Type B pancreatic cell (in vitro differentiated cells): ENCODE results near the gene RSRC1. TPM values are rescaled to one million over a fixed set of nuclear protein-coding genes. Genes with fewer than 3 reads are reported as not detected.

ENCODE experiments used
- DNase-seq: peaks from one replicate; pipeline ENCODE4 v3.0.0; 2021; ENCODE audit warnings: mixed read lengths; ENCODE audit not compliant: unreplicated experiment; ENCODE audit errors: extremely low spot score
- H3K27ac Mint-ChIP-seq: 2 replicates; pipeline ENCODE4 v1.8.0; 2021; ENCODE audit warnings: mild to moderate bottlenecking, mixed read lengths
- H3K27me3 Mint-ChIP-seq: 2 replicates; pipeline ENCODE4 v1.8.0; 2021; ENCODE audit warnings: mixed read lengths
- H3K36me3 Mint-ChIP-seq: 2 replicates; pipeline ENCODE4 v1.8.0; 2021; ENCODE audit warnings: mixed read lengths
- H3K4me1 Mint-ChIP-seq: one replicate; pipeline ENCODE4 v1.8.0; 2021; ENCODE audit warnings: mixed read lengths; ENCODE audit not compliant: unreplicated experiment
- H3K4me3 Mint-ChIP-seq: 2 replicates; pipeline ENCODE4 v1.8.0; 2021; ENCODE audit warnings: mild to moderate bottlenecking, mixed read lengths
- H3K9me3 Mint-ChIP-seq: 2 replicates; pipeline ENCODE4 v1.8.0; 2021; ENCODE audit warnings: mixed read lengths
- CTCF ChIP-seq: fragments of 200-600 bp; sonication (generic); conservative IDR thresholded peaks from 2 replicates; pipeline ENCODE4 v1.5.0; 2021; ENCODE audit warnings: antibody characterized with exemption, mild to moderate bottlenecking
- total RNA-seq: library from RNA; stranded (reverse); gene quantifications from 2 replicates; pipeline ENCODE4 v1.2.1, GENCODE V29; 2021; ENCODE audit warnings: low replicate concordance

Gene RSRC1
- total RNA-seq, 1 donor from 2014 or later: 34.6 TPM

- no peak for TF ChIP-seq CTCF
- no peak overlapping the region for H3K27ac Mint-ChIP-seq
- H3K27me3 Mint-ChIP-seq: peaks cover 52% of the 10 kb centered on the region
- H3K9me3 Mint-ChIP-seq: no peaks in the 10 kb centered on the region
- no peaks in the 10 kb centered on the region for H3K36me3 Mint-ChIP-seq
- no peaks in the 10 kb centered on the region for H3K4me1 Mint-ChIP-seq
- DNase-seq: no peak
- no peak overlapping the region for H3K4me3 Mint-ChIP-seq
These were observed 25.2 kb upstream of the RSRC1 start for GRCh38 chr3:158084651-158085050.

GRCh38 chr3:158085358-158085757 lies 24.5 kb upstream of the RSRC1 start:
- Mint-ChIP-seq H3K4me3 (no peak overlapping the region), H3K4me1 (no peaks in the 10 kb centered on the region), H3K27ac (no peak overlapping the region), H3K36me3 (no peaks in the 10 kb centered on the region), H3K9me3 (no peaks in the 10 kb centered on the region), H3K27me3 (peaks cover 58% of the 10 kb centered on the region)
- no peak for DNase-seq
- no peak for TF ChIP-seq CTCF

- H3K4me1 Mint-ChIP-seq: no peaks in the 10 kb centered on the region
- no peaks in the 10 kb centered on the region for H3K36me3 Mint-ChIP-seq
- no peaks in the 10 kb centered on the region for H3K9me3 Mint-ChIP-seq
- H3K27ac Mint-ChIP-seq: no peak overlapping the region
- DNase-seq: no peak
- TF ChIP-seq CTCF: no peak
- peaks cover 60% of the 10 kb centered on the region for H3K27me3 Mint-ChIP-seq
- H3K4me3 Mint-ChIP-seq: no peak overlapping the region
These were observed 24.0 kb upstream of the RSRC1 start for GRCh38 chr3:158085931-158086330.

- H3K4me1 Mint-ChIP-seq: no peaks in the 10 kb centered on the region
- no peak overlapping the region for H3K4me3 Mint-ChIP-seq
- no peak for DNase-seq
- no peak for TF ChIP-seq CTCF
- H3K36me3 Mint-ChIP-seq: no peaks in the 10 kb centered on the region
- no peak overlapping the region for H3K27ac Mint-ChIP-seq
- peaks cover 60% of the 10 kb centered on the region for H3K27me3 Mint-ChIP-seq
- no peaks in the 10 kb centered on the region for H3K9me3 Mint-ChIP-seq
These were observed 23.5 kb upstream of the RSRC1 start for GRCh38 chr3:158086361-158086760.

GRCh38 chr3:158086776-158087175 lies 23.1 kb upstream of the RSRC1 start:
- H3K27me3 Mint-ChIP-seq: peaks cover 63% of the 10 kb centered on the region

More at GRCh38 chr3:158086776-158087175, 23.1 kb upstream of the RSRC1 start:
- H3K36me3 Mint-ChIP-seq: no peaks in the 10 kb centered on the region
- no peak for DNase-seq
- H3K27ac Mint-ChIP-seq: no peak overlapping the region
- no peaks in the 10 kb centered on the region for H3K9me3 Mint-ChIP-seq
- no peak overlapping the region for H3K4me3 Mint-ChIP-seq
- no peaks in the 10 kb centered on the region for H3K4me1 Mint-ChIP-seq
- TF ChIP-seq CTCF: no peak
